Natural killer cell (primary cell): ENCODE data around the gene EFNB2. TPM values are rescaled to one million over a fixed set of nuclear protein-coding genes. Genes with fewer than 3 reads are reported as not detected.
A peak's percentile ranks its signal among the peaks of the same experiment; 100 is the strongest.

Experiments used
- ATAC-seq, 3 donors: fragments of 150-1000 bp in 2 of 3; fragments of 200-7000 bp in 1 of 3; cut with Tn5 transposase; 1 replicate in 1 of 3; 2 replicates in 2 of 3; pipeline ENCODE4 v1.10.0; 2021; ENCODE audit warnings: mild to moderate bottlenecking in 2 of 3, moderate library complexity in 2 of 3
- DNase-seq, 2 donors: peaks; one replicate each; pipeline versions ENCODE4 v3.0.0 to v3.0.0-alpha.2; 2013 to 2021; ENCODE audit warnings: mixed read lengths in 1 of 2
- H3K27ac ChIP-seq: one replicate; pipeline ENCODE4 v1.5.1; 2013; ENCODE audit warnings: mild to moderate bottlenecking, low read length
- H3K27me3 ChIP-seq: one replicate; pipeline ENCODE4 v1.6.1; 2013; ENCODE audit warnings: low read length; ENCODE audit not compliant: control insufficient read depth, insufficient read depth
- H3K36me3 ChIP-seq: one replicate; pipeline ENCODE4 v1.6.1; 2013; ENCODE audit warnings: low read length; ENCODE audit not compliant: control insufficient read depth, insufficient read depth
- H3K4me1 ChIP-seq: one replicate; pipeline ENCODE4 v1.6.1; 2013; ENCODE audit warnings: low read length; ENCODE audit not compliant: control insufficient read depth, insufficient read depth
- H3K4me3 ChIP-seq: one replicate; pipeline ENCODE4 v1.5.1; 2013; ENCODE audit warnings: low read length
- H3K9me3 ChIP-seq: one replicate; pipeline ENCODE4 v1.6.1; 2013; ENCODE audit warnings: low read length; ENCODE audit not compliant: control insufficient read depth, insufficient read depth
- H3K27ac Mint-ChIP-seq, 2 donors: one replicate each; pipeline ENCODE4 v1.8.0; 2022; ENCODE audit warnings: mild to moderate bottlenecking in 2 of 2, mixed read lengths in 2 of 2, moderate library complexity in 1 of 2
- H3K27me3 Mint-ChIP-seq, 2 donors: one replicate each; pipeline ENCODE4 v1.8.0; 2022; ENCODE audit warnings: low read depth in 2 of 2, mixed read lengths in 2 of 2
- H3K36me3 Mint-ChIP-seq: one replicate; pipeline ENCODE4 v1.8.0; 2022; ENCODE audit warnings: mixed read lengths
- H3K4me1 Mint-ChIP-seq, 2 donors: one replicate each; pipeline ENCODE4 v1.8.0; 2022; ENCODE audit warnings: mixed read lengths in 2 of 2
- H3K4me3 Mint-ChIP-seq: one replicate; pipeline ENCODE4 v1.8.0; 2022; ENCODE audit warnings: mild to moderate bottlenecking, moderate library complexity, mixed read lengths
- H3K9me3 Mint-ChIP-seq, 2 donors: one replicate each; pipeline ENCODE4 v1.8.0; 2022; ENCODE audit warnings: mixed read lengths in 2 of 2
- CTCF ChIP-seq: fragments of 200-600 bp; IDR thresholded peaks from one replicate; pipeline ENCODE4 v1.8.0; 2022; ENCODE audit warnings: antibody characterized with exemption
- WGBS: methylation state at CpG from one replicate; pipeline ENCODE4 v1.1.7; 2013; ENCODE audit warnings: missing lambda C conversion rate; ENCODE audit not compliant: insufficient coverage; 5-methylcytosine and 5-hydroxymethylcytosine counted together
- intact Hi-C: fragments of 100-400 bp; cut with micrococcal nuclease; formaldehyde crosslinking; loops from one replicate; pipeline ENCODE4 v1.14.2; 2022
- total RNA-seq, 4 donors: library from RNA; stranded (reverse); fragments of 120-200 nt in 1 of 4; gene quantifications; one replicate each; pipeline versions ENCODE4 v1.2.3 to v1.2.4, GENCODE V29; 2013 to 2022

Gene EFNB2
- total RNA-seq, 3 donors from 2014 or later (not counting 1 experiment from before 2014, with no cell fraction given): 0.16 to 0.33 (median 0.33) TPM

- TF ChIP-seq CTCF: no peak
- peak in 1 of 2 donors; percentile 25 for DNase-seq
- Histone ChIP-seq H3K27me3 (peaks cover 18% of the 10 kb centered on the region), H3K9me3 (no peaks in the 10 kb centered on the region), H3K4me3 (no peak overlapping the region), H3K4me1 (peaks cover 17% of the 10 kb centered on the region), H3K27ac (no peak overlapping the region), H3K36me3 (no peaks in the 10 kb centered on the region)
- no peaks in the 10 kb centered on the region for H3K9me3 Mint-ChIP-seq
- peaks cover 37 to 69% of the 10 kb centered on the region in 2 donors for H3K27me3 Mint-ChIP-seq
- ATAC-seq: peak in 2 of 3 donors; percentile 54 to 85
- 16% methylated on average over 16 of the region's 17 CpGs for WGBS
- H3K27ac Mint-ChIP-seq: no peak overlapping the region
- intact Hi-C loops: no loop called here
- no peak overlapping the region for H3K4me3 Mint-ChIP-seq
- no peaks in the 10 kb centered on the region for H3K36me3 Mint-ChIP-seq
- H3K4me1 Mint-ChIP-seq: peaks cover 29 to 33% of the 10 kb centered on the region in 2 donors
These were observed 41.8 kb downstream of the EFNB2 start for GRCh38 chr13:106493533-106494220.

GRCh38 chr13:106492588-106493475, 42.6 kb downstream of the EFNB2 start:
- H3K4me3 Mint-ChIP-seq: no peak overlapping the region
- no peak for DNase-seq

GRCh38 chr13:106491928-106492587, 43.4 kb downstream of the EFNB2 start:
- H3K27ac Mint-ChIP-seq: no peak overlapping the region
- H3K27me3 ChIP-seq: peaks cover 22% of the 10 kb centered on the region
- H3K4me3 ChIP-seq: no peak overlapping the region
- intact Hi-C loops: no loop called here
- no peak for ATAC-seq
- peaks cover 25 to 26% of the 10 kb centered on the region in 2 donors for H3K4me1 Mint-ChIP-seq
- H3K9me3 Mint-ChIP-seq: no peaks in the 10 kb centered on the region
- no peak overlapping the region for H3K27ac ChIP-seq
- DNase-seq: no peak
- TF ChIP-seq CTCF: no peak
- H3K27me3 Mint-ChIP-seq: peaks cover 29 to 57% of the 10 kb centered on the region in 2 donors
- no peaks in the 10 kb centered on the region for H3K36me3 ChIP-seq
- H3K36me3 Mint-ChIP-seq: no peaks in the 10 kb centered on the region
- H3K9me3 ChIP-seq: no peaks in the 10 kb centered on the region
- WGBS: 91% methylated on average over 14 of the region's 14 CpGs
- peaks cover 17% of the 10 kb centered on the region for H3K4me1 ChIP-seq
- H3K4me3 Mint-ChIP-seq: peak overlapping the region; percentile 64

More at GRCh38 chr13:106492588-106493475, 42.6 kb downstream of the EFNB2 start:
- Mint-ChIP-seq H3K27ac (no peak overlapping the region), H3K27me3 (peaks cover 33 to 61% of the 10 kb centered on the region in 2 donors), H3K4me1 (peaks cover 26% of the 10 kb centered on the region in 2 donors), H3K36me3 (no peaks in the 10 kb centered on the region), H3K9me3 (no peaks in the 10 kb centered on the region)
- Histone ChIP-seq H3K27ac (no peak overlapping the region), H3K36me3 (no peaks in the 10 kb centered on the region), H3K4me1 (peaks cover 17% of the 10 kb centered on the region), H3K4me3 (no peak overlapping the region), H3K27me3 (peaks cover 18% of the 10 kb centered on the region), H3K9me3 (no peaks in the 10 kb centered on the region)
- no peak for TF ChIP-seq CTCF
- ATAC-seq: no peak
- 89% methylated on average over 54 of the region's 54 CpGs for WGBS
- intact Hi-C loops: no loop called here
